ENCODE results near the gene EFEMP1.

EFEMP1 gene

GRCh38 chr2:55824551-55825096 lies 99.0 kb downstream of the EFEMP1 start:
- H3K4me1 Mint-ChIP-seq (ENCODE audit: low read depth): no peaks in the 10 kb centered on the region
- H3K27ac Mint-ChIP-seq: no peak overlapping the region
- no peaks in the 10 kb centered on the region for H3K27me3 Mint-ChIP-seq
- H3K9me3 Mint-ChIP-seq: no peaks in the 10 kb centered on the region
- DNase-seq: no peak
- no peak overlapping the region for H3K4me3 Mint-ChIP-seq
- no peaks in the 10 kb centered on the region for H3K36me3 Mint-ChIP-seq (ENCODE audit: low read depth)
